AG08395 (cell line): ENCODE results near the gene TP53.
"Not testable (repeated sequence)": the region's sequence is repeated elsewhere in the genome, so short reads cannot be mapped to it uniquely, and the experiment has no call there.

Experiments
- DNase-seq: peaks from one replicate; pipeline ENCODE4 v3.0.0; 2012; ENCODE audit warnings: mixed read lengths, low spot score

The TP53 gene

GRCh38 chr17:7674934-7675333, 12.4 kb downstream of the TP53 start:
- DNase-seq, result no peak

GRCh38 chr17:7673239-7673638, 14.1 kb downstream of the TP53 start:
- DNase-seq, result no peak

DNA sequence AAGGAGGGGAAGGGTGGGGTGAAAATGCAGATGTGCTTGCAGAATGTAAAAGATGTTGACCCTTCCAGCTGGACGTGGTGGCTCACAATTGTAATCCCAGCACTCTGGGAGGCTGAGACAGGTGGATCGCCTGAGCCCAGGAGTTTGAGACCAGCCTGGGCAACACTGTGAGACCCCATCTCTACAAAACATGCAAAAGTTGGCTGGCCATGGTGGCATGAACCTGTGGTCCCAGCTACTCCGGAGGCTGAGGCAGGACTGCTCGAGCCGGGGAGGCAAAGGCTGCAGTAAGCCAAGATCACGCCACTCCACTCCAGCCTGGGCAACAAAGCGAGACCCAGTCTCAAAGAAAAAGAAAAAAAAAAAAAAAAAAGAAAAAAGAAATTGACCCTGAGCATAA, 18.8 kb downstream of the TP53 start:
- DNase-seq, result no peak

- no peak for DNase-seq
Observed at GRCh38 chr17:7667656-7668406, 19.5 kb downstream of the TP53 start.

DNA sequence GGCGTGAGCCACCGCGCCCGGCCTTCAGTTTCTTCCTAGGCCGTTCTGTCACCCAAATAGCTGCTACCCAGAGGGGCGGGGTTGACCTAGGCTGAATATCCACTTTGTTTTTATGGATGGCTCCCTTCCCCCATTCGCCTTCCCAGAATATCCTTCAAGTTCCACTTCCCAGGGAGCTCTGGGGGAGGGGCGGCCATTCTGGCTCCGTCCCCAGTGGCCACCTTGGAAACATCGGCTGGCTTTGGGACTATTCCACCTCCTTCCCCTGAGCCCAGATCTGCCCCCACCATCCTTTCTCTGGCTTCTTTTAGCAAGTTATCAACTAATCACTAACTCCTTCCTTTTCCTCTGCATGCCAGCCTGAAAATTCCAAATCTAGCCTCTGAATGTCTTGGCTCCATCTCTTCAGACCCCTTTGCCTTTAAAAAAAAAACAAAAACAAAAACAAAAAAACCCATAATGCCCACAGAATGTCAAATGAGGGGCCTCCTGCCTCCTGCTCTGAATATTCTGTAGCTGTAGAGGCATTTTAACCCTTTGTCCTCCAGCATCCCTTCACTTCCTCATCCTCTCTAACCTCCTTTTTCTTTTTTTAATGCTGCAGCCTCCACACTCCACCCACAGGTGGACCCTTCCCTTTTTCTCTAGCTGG, 30.2 kb downstream of the TP53 start:
- DNase-seq, result no peak

- no peak for DNase-seq
Observed at GRCh38 chr17:7655541-7655840, 31.8 kb downstream of the TP53 start.

- DNase-seq, result no peak
Observed at GRCh38 chr17:7654832-7655540, 32.3 kb downstream of the TP53 start.

GRCh38 chr17:7652388-7653356, 34.6 kb downstream of the TP53 start:
- no peak for DNase-seq

DNA sequence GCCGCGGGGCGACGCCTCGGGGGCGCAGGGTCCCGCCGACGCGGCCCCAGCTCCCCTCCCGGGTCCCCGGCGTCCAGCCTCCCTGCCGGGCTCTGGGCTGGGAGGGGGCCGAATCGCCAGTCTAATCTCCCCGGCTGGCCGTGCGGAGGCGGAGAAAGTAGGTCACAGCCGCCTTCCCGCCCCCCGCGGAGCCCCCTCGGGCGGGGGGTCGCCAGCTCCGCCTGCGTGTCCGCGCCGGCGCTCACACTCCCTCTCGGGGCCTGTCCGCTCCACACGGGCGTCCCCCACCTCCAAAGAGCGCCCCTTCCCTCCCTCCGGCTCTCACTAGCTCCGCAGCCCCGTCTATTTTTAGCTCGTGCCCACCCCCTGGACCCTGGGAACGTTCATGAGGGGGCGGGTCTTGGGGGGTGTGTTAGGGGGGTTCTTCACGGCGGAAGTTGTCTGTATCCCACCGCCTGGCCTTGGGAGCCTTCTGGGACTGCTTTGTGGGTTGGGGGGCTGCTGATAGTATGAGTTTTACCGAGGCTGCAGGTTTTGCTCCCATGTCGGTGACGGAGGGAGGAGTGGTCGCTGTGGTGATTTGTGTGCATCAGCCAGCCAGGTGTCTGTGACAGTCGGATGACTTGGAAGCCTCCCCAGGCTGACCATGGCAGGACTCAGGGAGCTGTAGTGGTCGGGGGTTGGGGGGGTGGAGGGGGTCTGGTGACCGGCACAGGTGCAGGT, 35.5 kb downstream of the TP53 start:
- no peak for DNase-seq

- DNase-seq, result no peak
Observed at GRCh38 chr17:7651097-7651664, 36.1 kb downstream of the TP53 start.

DNA sequence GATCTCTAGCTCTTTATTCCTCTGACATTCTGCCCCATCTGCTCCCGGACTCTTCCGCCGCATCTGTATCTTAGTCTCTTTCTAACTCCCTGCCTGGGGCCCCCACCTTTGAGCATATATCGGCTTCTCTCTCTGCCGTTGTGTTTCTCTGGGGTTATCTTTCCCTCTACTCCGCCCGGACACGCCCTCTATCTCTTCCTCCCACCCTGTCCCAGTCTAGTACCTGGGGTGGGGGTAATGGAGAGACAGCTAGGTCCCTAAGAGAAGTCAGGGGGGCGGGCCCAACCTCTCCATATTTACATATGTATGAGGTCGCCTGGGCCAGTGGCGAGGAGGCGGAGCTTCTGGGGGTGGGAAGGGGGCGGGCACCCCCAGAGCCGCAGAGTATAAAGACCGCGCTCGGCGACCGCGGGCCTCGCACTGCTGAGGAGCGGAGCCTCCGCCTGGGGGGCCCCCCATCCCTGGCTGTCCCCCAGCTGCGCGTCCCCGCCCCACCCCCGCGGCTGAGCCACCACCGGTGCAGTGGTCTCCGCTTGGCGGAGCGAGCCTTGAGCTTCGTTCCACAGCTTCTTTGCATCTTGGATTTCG, 36.7 kb downstream of the TP53 start, which contains the start of gene ATP1B2:
ATP1B2 (plus strand) TSS at position 418 of the 588 bp plus-strand sequence. CDS start 593 bp downstream, outside the sequence.
- peak; percentile 47 for DNase-seq

GRCh38 chr17:7647018-7647417, 40.3 kb downstream of the TP53 start:
- no peak for DNase-seq

- no peak for DNase-seq
Observed at GRCh38 chr17:7646457-7646856, 40.8 kb downstream of the TP53 start.

- no peak for DNase-seq
Observed at GRCh38 chr17:7644775-7645174, 42.5 kb downstream of the TP53 start.

DNA sequence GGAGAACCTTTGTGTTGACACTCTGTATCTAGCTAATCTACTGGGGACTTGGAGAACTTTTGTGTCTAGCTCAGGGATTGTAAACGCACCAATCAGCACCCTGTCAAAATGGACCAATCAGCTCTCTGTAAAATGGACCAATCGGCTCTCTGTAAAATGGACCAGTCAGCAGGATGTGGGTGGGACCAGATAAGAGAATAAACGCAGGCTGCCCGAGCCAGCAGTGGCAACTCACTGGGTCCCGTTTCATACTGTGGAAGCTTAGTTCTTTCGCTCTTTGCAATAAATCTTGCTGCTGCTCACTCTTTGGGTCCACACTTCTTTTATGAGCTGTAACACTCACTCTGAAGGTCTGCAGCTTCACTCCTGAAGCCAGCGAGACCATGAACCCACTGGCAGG, 45.7 kb downstream of the TP53 start:
- not testable (repeated sequence) for DNase-seq

GRCh38 chr17:7640783-7641182, 46.5 kb downstream of the TP53 start:
- no peak for DNase-seq

GRCh38 chr17:7636163-7636562, 51.1 kb downstream of the TP53 start:
- DNase-seq, result no peak

GRCh38 chr17:7634384-7634783, 52.9 kb downstream of the TP53 start:
- peak; percentile 55 for DNase-seq

- no peak for DNase-seq
Observed at GRCh38 chr17:7633093-7633492, 54.2 kb downstream of the TP53 start.

DNA sequence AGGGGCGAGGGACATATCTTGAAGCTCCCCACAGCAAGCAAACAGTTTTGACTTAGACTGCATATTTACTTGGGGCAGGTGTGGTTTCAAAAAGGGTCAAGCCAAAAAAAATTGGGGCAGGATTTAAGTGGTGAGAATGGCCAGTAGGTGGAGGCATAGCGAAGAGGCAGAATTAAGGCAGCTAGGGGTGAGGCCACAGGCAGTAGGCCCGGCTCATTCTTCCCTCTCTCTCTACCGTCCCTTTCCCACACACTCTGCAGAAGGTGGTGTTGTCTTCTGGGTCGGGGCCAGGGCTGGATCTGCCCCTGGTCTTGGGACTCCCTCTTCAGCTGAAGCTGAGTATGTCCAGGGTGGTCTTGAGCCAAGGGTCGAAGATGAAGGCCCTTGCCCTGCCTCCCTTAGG, 54.8 kb downstream of the TP53 start:
- DNase-seq, result peak; percentile 69
